HG03378 (cell line): ENCODE results near the gene PHTF2.
A peak's percentile ranks its signal among the peaks of the same experiment; 100 is the strongest.
"Not testable (repeated sequence)": the region's sequence is repeated elsewhere in the genome, so short reads cannot be mapped to it uniquely, and the experiment has no call there.

Source experiments
- ATAC-seq: cut with Tn5 transposase; IDR thresholded peaks from one replicate; pipeline ENCODE4 v1.9.1; 2021; ENCODE audit warnings: mild to moderate bottlenecking, moderate library complexity; ENCODE audit not compliant: unreplicated experiment

The PHTF2 gene

DNA sequence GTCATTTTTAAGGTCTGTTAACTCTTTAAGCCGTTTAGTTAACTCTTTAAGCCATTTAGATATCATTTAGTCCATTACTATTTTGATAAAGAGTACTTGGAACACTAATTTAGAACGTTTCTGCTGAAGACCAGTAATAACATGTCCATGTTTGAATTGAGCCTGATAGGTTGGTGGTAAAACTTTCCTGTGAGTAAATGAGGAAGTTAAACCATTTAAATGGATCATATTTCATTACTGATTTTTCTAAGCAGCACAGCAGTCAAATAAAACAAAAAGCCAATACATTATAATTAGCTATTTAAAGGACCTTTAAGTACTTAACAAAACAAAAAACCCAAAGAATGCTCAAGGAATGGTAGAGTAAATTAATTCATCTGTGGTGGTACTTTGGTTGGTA lies 29.4 kb downstream of the PHTF2 start:
- ATAC-seq = no peak

DNA sequence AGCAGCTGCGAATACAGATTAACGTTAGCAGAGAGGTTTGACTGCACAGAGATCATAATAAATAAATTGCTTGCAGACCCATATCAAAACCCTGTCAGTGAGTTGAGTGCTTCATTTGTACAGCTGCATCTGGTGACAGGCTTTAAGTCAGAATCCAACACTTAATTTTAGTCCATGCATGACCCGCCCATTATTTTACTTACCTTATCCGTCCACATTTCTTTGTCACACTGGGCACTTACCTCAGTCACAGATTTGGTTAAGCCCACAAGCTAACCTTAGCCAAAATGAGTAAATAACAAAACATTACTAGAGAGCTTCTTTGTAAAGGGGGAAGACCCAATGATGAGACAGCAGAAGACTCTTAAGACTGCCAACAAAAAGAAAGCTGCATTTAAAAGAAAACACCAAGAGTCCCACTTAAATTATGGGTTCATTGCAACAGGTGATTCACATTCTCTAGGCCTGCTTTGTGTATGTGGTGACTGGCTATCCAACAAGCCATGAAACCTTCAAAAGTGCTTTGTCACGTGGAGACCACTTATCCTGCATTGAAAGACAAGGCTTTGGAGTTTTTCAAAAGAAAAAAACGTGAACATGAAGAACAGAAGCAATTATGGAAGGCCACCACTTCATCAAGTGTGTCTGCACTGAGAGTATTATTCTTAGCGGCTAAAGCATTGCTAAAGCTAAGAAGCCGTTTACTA lies 32.2 kb downstream of the PHTF2 start:
- ATAC-seq = no peak

DNA sequence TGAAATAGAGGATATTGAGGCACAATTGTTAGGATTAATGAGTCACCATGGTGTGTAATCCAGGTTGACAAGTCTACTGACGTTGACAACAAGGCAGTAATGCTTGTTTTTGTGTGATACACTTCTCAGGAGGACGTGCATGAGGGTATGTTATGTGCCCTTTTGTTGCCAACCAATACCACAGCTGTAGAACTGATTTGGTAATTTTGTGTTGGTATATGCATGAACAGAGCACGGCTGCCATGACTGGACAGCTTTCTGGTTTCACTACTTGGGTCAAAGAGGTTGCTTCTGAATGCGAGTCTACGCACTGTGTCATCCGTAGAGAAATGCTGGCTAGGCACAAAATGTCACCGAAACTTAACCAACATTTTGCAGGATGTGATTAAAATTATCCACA lies 32.9 kb downstream of the PHTF2 start:
- ATAC-seq = no peak

DNA sequence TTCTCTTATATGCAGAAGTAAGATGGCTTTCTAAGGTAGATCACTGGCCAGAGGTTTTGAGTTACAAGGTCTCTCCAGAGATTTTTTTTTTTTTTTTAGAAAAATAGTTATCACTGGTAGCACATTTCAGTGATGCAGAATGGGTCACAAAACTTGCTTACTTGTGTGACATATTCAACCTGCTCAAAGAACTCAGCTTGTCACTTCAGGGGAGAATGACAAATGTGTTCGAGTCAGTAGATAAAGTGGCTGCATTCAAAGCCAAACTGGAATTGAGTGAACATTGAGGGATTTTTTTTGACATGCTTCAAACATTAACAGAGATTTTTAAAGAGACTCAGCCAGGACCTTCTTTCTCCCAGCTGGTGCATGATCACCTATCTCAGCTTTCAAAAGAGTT lies 33.4 kb downstream of the PHTF2 start:
- ATAC-seq = no peak

DNA sequence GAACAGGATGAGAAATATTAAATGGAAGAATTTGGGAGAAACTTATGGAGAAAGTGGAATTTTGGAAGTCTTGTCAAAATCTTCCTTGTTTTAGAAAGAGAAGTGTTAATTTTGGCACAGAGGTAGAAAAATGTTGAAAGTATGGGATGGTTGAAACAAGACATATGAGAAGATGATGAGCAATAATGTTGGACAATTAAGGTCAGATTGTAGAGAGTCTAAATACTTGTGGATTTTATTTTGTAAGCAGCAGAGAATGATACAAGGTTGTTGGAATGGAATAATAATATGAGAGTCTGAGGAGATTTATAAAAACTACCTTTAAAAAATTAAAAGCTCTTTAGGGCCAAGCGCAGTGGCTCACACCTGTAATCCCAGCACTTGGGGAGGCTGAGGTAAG lies 34.6 kb downstream of the PHTF2 start:
- no peak for ATAC-seq

DNA sequence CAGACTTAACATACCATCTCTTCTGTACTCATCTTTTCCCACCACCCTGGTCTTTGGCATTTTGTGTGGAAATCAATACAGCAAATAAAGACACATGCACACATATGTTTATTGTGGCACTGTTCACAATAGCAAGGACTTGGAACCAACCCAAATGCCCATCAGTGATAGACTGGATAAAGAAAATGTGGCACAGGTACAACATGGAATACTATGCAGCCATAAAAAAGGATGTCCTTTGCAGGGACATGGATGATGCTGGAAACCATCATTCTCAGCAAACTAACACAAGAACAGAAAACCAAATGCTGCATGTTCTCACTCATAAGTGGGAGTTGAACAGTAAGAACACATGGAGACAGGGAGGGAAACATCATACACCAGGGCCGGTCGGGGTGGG lies 37.9 kb downstream of the PHTF2 start:
- not testable (repeated sequence) for ATAC-seq

DNA sequence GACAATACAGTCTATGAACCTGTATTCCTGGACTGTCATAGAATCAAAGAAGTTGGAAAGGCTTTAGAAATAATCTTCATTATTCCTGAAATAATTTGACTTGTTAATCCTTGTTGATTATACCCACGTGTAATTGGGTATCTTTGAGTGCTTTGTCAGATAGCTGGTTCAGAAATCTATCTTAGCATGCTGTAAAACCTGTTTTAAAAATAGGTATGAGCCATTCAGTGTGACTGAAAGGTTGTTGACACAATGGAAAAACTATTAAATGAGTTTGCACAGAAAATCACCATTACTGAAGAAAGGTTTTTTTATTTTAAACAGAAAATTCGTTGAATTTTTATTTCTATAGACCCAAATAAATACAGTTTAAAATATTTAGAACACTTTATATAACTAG lies 38.7 kb downstream of the PHTF2 start:
- no peak for ATAC-seq

DNA sequence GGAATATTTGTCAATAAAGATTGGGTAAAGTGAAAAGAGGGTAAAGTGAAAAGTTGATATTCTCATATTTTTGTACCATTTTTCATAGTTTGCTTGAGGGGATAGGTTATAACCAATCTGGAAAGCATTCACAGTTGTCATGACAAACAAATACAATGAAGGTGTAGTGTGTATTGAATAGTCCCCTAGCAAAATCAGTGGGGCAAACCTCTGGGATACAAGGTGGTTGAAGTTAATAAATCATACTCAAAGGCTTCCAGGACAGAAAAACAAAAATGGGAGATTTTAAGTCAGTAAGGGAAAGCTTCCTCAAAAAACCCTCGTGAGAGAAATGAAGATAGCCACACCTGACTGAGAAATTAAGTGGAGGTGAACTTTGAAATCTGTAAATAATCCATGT lies 39.4 kb downstream of the PHTF2 start:
- ATAC-seq = no peak

DNA sequence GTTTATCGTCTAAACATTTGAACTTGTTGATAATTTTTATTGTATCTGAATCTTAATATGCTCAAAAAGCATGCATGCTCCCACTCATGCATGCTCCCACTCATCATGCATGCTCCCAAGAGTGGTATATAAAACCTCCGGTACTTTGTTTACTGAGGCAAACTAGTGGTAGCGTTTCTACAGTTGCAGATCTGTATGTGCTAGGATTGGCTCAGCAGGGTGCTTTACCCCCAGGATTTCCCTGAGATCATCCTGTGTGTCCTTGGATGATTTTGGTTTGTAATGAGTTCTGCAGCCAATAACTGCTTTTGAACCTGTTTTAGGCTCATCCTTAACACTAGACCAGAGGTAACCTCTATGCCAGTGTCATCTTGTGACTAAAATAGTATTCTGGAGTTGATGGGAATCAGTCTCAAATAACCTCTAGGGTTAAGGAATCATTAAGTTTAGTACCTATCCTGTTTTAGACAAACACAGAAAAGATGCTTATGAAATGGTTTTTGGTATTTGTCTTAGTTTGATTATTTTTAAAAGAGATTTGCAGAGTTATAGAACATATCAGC lies 40.4 kb downstream of the PHTF2 start:
- no peak for ATAC-seq

DNA sequence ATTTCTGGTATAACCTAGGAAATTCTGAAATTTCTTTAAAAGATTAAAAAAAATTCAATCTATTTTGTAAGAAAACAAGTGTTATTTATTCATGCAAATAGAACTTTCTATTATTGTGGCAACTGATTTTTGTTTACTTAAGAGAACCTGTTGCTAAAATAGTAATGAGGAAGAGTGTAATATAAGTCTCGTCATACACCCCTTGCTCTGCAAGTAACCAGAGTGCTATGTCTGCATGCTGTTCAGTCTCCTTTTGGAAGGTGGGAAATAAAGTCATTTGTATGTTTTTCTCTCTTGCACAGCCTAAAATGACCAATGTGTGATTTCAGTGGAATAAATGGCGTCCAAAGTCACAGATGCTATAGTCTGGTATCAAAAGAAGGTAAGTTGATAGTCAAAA lies 41.3 kb downstream of the PHTF2 start:
- ATAC-seq = no peak

DNA sequence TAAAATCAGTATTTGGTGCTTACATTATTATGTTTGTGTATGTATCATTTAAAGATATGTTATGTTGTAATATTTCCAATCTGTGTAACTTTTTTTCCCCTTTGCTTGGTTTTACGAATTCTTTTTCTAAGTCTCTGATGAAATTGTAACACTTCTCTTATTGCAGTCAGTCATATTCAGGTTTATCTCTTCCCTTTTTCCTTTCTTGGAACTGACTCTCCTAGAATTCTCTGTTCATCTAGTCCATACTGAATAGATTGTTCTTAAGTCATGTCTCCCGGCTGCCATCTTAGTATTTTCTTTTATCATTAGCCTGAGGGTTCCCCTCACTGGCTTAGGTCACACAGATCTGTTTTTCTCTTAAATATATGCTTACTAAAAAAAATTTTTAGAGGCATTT lies 44.6 kb downstream of the PHTF2 start:
- ATAC-seq = no peak

DNA sequence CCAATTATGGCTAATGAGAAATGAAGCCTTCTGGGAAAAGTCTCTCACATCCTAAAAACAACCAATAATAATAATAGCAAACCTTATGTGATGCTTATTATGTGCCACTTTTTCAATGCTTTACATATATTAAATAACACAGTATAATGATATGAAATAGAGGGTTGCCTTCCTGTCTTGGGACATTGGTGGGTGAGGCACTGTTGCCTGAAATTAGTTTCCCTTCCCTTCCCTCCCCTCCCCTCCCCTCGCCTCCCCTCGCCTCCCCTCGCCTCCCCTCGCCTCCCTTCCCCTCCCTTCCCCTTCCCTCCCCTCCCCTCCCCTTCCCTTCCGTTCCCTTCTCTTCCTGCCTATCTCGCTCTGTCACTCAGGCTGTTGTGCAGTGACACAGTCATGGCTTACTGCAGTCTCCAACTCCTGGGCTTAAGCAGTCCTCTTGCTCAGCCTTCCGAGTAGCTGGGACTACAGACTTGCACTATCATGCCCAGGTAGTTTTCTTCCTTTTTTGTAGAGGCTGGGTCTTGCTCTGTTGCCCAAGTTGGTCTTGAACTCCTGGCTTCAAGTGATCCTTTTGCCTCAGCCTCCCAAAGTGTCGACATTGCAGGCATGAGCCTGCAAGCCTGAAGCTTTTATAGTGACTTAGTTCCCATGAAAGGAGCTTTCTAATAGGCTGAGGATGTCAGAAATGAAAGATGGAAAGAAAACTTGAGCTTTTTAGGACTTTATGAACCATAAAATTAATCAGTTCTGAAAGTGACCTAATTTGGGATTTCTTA lies 47.9 kb downstream of the PHTF2 start:
- no peak for ATAC-seq

DNA sequence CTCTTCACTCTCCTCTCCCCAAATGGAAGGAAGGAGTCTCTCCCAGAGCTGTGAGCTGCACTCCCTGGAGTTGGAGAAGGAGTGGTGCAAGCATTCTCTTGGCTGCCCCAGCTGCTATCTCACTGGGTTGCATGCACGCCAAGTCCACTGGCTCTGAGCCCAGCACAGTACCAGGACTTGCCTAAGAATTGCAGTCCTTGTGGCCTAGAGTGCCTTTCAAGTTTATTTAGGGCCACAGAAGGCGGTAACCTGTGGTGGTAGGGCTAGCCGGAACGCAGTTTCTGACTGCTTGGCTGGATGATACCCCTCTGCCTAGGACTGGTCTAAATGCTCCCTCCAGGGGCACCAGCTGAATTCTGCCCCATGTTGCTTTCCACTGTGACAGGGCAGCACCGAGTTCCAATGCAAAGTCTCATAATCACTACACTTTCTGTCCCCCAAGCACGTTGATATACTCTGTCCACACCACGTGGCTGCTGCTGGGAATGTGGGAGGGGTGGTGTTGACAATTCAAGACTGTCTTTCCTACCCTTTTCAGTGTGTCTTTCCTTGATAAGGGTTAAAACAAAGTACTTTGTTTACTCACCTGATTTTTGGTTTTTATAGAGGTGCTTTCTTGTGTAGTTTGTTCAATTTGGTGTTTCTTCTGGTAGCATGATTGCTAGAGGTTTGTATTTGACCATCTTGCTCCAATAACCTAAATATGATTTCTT lies 57.0 kb downstream of the PHTF2 start:
- ATAC-seq = no peak

DNA sequence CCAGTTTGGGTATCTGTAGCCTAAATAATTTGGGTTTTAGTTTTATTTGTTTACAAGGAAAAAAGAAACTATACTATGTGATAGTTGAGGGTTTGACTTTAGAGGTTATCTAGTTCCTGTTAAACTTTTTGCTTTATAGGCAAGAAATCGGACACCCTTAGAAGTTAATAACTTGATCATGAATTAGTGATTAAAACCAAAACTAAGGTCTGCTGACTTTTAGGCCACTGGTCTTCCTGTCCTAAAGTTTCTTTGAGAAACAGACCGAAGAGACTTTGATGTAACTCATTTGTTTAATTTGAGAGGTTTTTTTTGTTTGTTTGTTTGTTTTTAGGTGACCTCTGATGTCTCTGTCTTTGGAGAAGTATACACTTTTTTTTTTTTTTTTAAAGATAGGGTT lies 59.7 kb downstream of the PHTF2 start:
- ATAC-seq = peak; percentile 61

DNA sequence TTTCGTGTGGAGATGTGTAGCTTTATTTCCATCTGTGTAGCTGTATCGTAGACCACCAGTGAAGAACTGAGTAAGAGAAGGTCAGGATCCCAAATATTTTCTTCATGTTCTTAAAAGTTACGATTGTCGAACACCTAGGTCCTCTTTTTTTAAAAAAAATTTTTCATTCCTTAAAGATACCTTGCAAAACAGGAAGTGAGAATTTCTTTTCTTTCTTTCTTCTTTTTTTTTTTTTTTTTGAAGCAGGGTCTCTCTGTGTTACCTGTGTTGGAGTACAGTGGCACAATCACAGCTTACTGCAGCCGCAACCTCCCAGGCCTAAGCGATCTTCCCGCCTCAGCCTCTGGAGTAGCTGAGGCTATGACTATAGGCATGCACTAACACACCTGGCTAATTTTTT lies 60.8 kb downstream of the PHTF2 start:
- ATAC-seq = no peak

DNA sequence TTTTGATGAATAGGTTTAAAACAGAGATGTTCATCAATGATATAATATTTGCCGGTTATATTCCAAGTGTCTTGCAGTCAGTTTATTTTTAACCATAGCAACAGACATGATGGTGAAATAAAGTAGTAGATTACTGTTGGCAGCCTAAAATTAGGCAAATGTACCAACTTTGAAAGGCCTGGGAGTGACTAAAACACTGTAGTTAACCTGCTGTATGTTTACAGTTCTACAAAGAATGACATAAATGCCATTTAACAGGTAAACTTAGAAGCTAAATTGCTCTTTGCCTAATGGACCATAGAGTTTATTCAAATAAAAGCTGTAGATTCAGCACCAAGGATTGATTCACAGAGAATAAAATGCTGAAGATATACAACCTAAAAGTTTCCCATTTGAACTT lies 64.1 kb downstream of the PHTF2 start:
- ATAC-seq = no peak

DNA sequence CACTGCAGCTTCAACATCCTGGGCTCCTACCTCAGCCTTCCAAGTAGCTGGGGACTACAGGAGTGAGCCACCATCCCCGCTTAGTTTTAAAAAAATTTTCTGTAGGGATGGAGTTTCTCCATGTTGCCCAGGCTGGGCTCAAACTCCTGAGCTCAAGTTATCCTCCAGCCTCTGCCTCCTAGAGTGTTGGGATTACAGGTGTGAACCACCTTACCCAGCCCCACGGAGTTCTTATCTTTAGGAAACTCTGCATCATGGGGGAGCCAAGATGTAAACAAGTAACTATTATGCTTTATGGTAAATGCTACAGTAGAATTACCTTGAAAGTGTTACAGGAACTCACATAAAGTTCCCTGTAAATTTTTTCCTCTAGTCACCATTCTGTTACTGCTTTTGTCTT lies 65.3 kb downstream of the PHTF2 start:
- no peak for ATAC-seq

DNA sequence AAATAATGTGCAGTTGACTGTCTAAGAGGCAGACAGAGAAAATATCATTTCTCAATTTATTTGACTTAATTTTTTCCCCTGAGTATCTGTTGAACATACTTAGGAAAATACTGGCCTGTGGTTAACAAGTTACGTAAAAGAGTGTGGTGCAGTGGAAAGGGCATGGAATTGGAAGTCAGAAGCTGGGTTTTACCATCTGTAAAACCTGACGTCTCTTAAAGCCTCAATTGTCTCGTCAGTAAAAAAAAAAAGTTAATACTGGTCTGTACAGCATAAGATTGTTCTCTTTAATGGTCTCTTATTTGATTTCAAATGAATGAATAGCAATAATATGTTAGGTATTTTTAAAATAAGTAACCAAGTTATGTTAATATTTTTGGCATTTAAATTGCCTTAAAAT lies 67.8 kb downstream of the PHTF2 start:
- no peak for ATAC-seq

DNA sequence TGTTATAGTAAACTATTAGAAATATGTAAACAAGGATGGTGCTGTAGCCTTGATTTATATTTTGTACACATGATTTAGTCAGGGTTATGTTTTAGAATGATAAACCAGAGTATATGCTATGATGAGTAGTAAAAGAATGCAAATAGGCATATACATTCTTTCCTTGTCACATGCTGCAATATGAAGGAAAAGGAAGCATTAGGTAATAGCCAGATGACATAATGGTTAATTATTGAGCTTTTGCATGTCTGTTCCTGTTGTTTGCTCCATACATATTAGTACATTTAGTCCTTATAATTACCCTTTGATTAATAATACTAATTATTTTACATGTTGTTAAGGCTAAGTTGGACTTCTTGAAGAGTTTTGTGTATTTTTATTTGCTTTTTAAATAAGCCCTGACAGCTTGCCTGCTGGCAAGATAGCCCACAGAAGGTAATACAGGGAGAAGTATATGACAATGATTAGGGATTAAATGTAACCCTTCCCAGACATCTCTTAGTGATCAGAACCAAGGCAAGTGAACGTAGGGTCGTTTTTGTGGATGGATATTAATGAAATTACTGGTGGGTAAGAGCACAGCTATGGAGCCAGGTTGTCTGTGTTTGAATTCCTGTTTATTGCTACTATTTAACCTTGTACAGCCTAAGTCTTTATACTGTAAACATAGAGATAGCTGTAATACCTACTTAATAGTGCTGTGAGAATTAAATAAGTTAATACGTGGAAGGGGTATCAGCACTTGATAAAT lies 68.4 kb downstream of the PHTF2 start:
- ATAC-seq = no peak

DNA sequence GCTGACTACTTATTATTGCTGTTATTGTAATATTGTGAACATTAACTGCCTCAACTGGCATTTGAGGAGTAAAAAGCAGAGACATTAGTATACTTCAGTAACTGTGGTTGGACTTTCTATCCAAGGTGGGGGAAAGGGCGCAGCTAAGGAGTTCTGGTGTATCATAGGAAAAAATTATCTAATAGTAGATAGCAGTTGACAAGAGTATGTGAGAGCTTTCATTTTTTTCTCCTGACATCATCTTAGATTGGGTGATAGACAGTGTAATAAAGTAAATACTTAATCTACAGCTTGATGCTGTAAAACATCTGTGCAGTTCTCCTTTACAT lies 68.9 kb downstream of the PHTF2 start:
- no peak for ATAC-seq

DNA sequence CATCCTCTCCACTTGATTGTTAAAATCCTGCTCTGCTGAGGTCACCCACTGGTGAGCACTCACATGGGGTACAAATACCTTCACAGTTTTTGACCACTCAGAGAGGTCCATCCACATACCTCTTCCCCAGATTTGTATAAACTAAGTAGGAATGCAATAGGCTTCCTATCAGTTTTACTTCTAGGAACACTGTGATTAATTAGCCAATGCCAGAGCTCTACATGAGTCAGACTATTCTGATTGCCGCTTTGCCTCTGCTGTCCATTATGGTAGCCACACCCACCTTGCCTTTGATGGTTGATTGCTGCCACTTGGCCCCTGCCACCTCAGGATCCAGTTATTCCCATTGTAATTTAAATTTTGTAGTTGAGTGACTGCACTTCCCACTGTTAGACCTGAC lies 73.7 kb downstream of the PHTF2 start:
- not testable (repeated sequence) for ATAC-seq
